Natural killer cell (primary cell): Measurements from ENCODE around the gene LCNL1. TPM values are rescaled to one million over a fixed set of nuclear protein-coding genes. Genes with fewer than 3 reads are reported as not detected.

Source experiments
- ATAC-seq, 3 donors: fragments of 150-1000 bp in 2 of 3; fragments of 200-7000 bp in 1 of 3; cut with Tn5 transposase; 1 replicate in 1 of 3; 2 replicates in 2 of 3; pipeline ENCODE4 v1.10.0; 2021; ENCODE audit warnings: mild to moderate bottlenecking in 2 of 3, moderate library complexity in 2 of 3
- DNase-seq, 2 donors: peaks; one replicate each; pipeline versions ENCODE4 v3.0.0 to v3.0.0-alpha.2; 2013 to 2021; ENCODE audit warnings: mixed read lengths in 1 of 2
- H3K27ac ChIP-seq: one replicate; pipeline ENCODE4 v1.5.1; 2013; ENCODE audit warnings: mild to moderate bottlenecking, low read length
- H3K27me3 ChIP-seq: one replicate; pipeline ENCODE4 v1.6.1; 2013; ENCODE audit warnings: low read length; ENCODE audit not compliant: control insufficient read depth, insufficient read depth
- H3K36me3 ChIP-seq: one replicate; pipeline ENCODE4 v1.6.1; 2013; ENCODE audit warnings: low read length; ENCODE audit not compliant: control insufficient read depth, insufficient read depth
- H3K4me1 ChIP-seq: one replicate; pipeline ENCODE4 v1.6.1; 2013; ENCODE audit warnings: low read length; ENCODE audit not compliant: control insufficient read depth, insufficient read depth
- H3K4me3 ChIP-seq: one replicate; pipeline ENCODE4 v1.5.1; 2013; ENCODE audit warnings: low read length
- H3K9me3 ChIP-seq: one replicate; pipeline ENCODE4 v1.6.1; 2013; ENCODE audit warnings: low read length; ENCODE audit not compliant: control insufficient read depth, insufficient read depth
- H3K27ac Mint-ChIP-seq, 2 donors: one replicate each; pipeline ENCODE4 v1.8.0; 2022; ENCODE audit warnings: mild to moderate bottlenecking in 2 of 2, mixed read lengths in 2 of 2, moderate library complexity in 1 of 2
- H3K27me3 Mint-ChIP-seq, 2 donors: one replicate each; pipeline ENCODE4 v1.8.0; 2022; ENCODE audit warnings: low read depth in 2 of 2, mixed read lengths in 2 of 2
- H3K36me3 Mint-ChIP-seq: one replicate; pipeline ENCODE4 v1.8.0; 2022; ENCODE audit warnings: mixed read lengths
- H3K4me1 Mint-ChIP-seq, 2 donors: one replicate each; pipeline ENCODE4 v1.8.0; 2022; ENCODE audit warnings: mixed read lengths in 2 of 2
- H3K4me3 Mint-ChIP-seq: one replicate; pipeline ENCODE4 v1.8.0; 2022; ENCODE audit warnings: mild to moderate bottlenecking, moderate library complexity, mixed read lengths
- H3K9me3 Mint-ChIP-seq, 2 donors: one replicate each; pipeline ENCODE4 v1.8.0; 2022; ENCODE audit warnings: mixed read lengths in 2 of 2
- CTCF ChIP-seq: fragments of 200-600 bp; IDR thresholded peaks from one replicate; pipeline ENCODE4 v1.8.0; 2022; ENCODE audit warnings: antibody characterized with exemption
- WGBS: methylation state at CpG from one replicate; pipeline ENCODE4 v1.1.7; 2013; ENCODE audit warnings: missing lambda C conversion rate; ENCODE audit not compliant: insufficient coverage; 5-methylcytosine and 5-hydroxymethylcytosine counted together
- intact Hi-C: fragments of 100-400 bp; cut with micrococcal nuclease; formaldehyde crosslinking; loops from one replicate; pipeline ENCODE4 v1.14.2; 2022
- total RNA-seq, 4 donors: library from RNA; stranded (reverse); fragments of 120-200 nt in 1 of 4; gene quantifications; one replicate each; pipeline versions ENCODE4 v1.2.3 to v1.2.4, GENCODE V29; 2013 to 2022

Gene LCNL1
- total RNA-seq, 3 donors from 2014 or later (not counting 1 experiment from before 2014, with no cell fraction given), result 4.9 to 8.4 (median 8.2) TPM

GRCh38 chr9:137014166-137014565 lies 31.4 kb downstream of the LCNL1 start:
- Histone ChIP-seq H3K27ac (no peak overlapping the region), H3K4me3 (no peak overlapping the region), H3K27me3 (no peaks in the 10 kb centered on the region), H3K9me3 (no peaks in the 10 kb centered on the region), H3K4me1 (no peaks in the 10 kb centered on the region), H3K36me3 (peaks cover 75% of the 10 kb centered on the region)
- Mint-ChIP-seq H3K4me1 (peaks cover 0 to 3% of the 10 kb centered on the region in 2 donors), H3K4me3 (no peak overlapping the region), H3K27ac (no peak overlapping the region), H3K27me3 (no peaks in the 10 kb centered on the region), H3K36me3 (no peaks in the 10 kb centered on the region), H3K9me3 (no peaks in the 10 kb centered on the region)
- DNase-seq (no peak), ATAC-seq (no peak)
- no peak for TF ChIP-seq CTCF
- intact Hi-C loops, result no loop called here
- 89% methylated on average over 23 of the region's 23 CpGs for WGBS

- no peaks in the 10 kb centered on the region for H3K36me3 Mint-ChIP-seq
Observed at GRCh38 chr9:137014776-137015539, 32.2 kb downstream of the LCNL1 start.

GRCh38 chr9:137015540-137015930 lies 32.7 kb downstream of the LCNL1 start:
- Histone ChIP-seq H3K9me3 (no peaks in the 10 kb centered on the region), H3K4me1 (no peaks in the 10 kb centered on the region), H3K27me3 (no peaks in the 10 kb centered on the region), H3K27ac (no peak overlapping the region), H3K4me3 (no peak overlapping the region), H3K36me3 (peaks cover 78% of the 10 kb centered on the region)
- Mint-ChIP-seq H3K27me3 (no peaks in the 10 kb centered on the region), H3K4me1 (peaks cover 0 to 3% of the 10 kb centered on the region in 2 donors), H3K9me3 (no peaks in the 10 kb centered on the region), H3K27ac (no peak overlapping the region), H3K36me3 (no peaks in the 10 kb centered on the region), H3K4me3 (no peak overlapping the region)
- intact Hi-C loops, result no loop called here
- WGBS, result 98% methylated on average over 25 of the region's 25 CpGs
- no peak for TF ChIP-seq CTCF
- no peak for ATAC-seq
- DNase-seq, result no peak

More at GRCh38 chr9:137014776-137015539, 32.2 kb downstream of the LCNL1 start:
- Histone ChIP-seq H3K36me3 (peaks cover 73% of the 10 kb centered on the region), H3K27ac (no peak overlapping the region), H3K4me1 (no peaks in the 10 kb centered on the region), H3K9me3 (no peaks in the 10 kb centered on the region), H3K27me3 (no peaks in the 10 kb centered on the region), H3K4me3 (no peak overlapping the region)
- DNase-seq (no peak), ATAC-seq (no peak)
- Mint-ChIP-seq H3K4me3 (no peak overlapping the region), H3K27me3 (no peaks in the 10 kb centered on the region), H3K4me1 (peaks cover 0 to 3% of the 10 kb centered on the region in 2 donors), H3K9me3 (no peaks in the 10 kb centered on the region), H3K27ac (no peak overlapping the region)
- WGBS, result 96% methylated on average over 36 of the region's 36 CpGs
- intact Hi-C loops, result no loop called here
- no peak for TF ChIP-seq CTCF

- Histone ChIP-seq H3K27me3 (no peaks in the 10 kb centered on the region), H3K9me3 (no peaks in the 10 kb centered on the region), H3K36me3 (peaks cover 81% of the 10 kb centered on the region), H3K4me1 (no peaks in the 10 kb centered on the region), H3K4me3 (no peak overlapping the region), H3K27ac (no peak overlapping the region)
- no peak for TF ChIP-seq CTCF
- Mint-ChIP-seq H3K36me3 (no peaks in the 10 kb centered on the region), H3K4me3 (no peak overlapping the region), H3K27me3 (no peaks in the 10 kb centered on the region), H3K27ac (no peak overlapping the region), H3K4me1 (peaks cover 0 to 3% of the 10 kb centered on the region in 2 donors), H3K9me3 (no peaks in the 10 kb centered on the region)
- WGBS, result 96% methylated on average over 21 of the region's 21 CpGs
- ATAC-seq, result no peak
- DNase-seq, result no peak
- intact Hi-C loops, result no loop called here
Observed at GRCh38 chr9:137015976-137016375, 33.2 kb downstream of the LCNL1 start.
